Tibial nerve (tissue), 4 donors: Measurements from ENCODE around the gene TEX2. TPM values are rescaled to one million over a fixed set of nuclear protein-coding genes. Genes with fewer than 3 reads are reported as not detected.
A peak's percentile ranks its signal among the peaks of the same experiment; 100 is the strongest.
"Not testable (repeated sequence)": the region's sequence is repeated elsewhere in the genome, so short reads cannot be mapped to it uniquely, and the experiment has no call there.

Source experiments
- DNase-seq, 2 donors: peaks; one replicate each; pipeline ENCODE4 v3.0.0-alpha.2; 2019; ENCODE audit warnings: low spot score in 2 of 2
- H3K27ac ChIP-seq, 4 donors: fragments of 200-600 bp; sonication (generic) in 3 of 4; one replicate each; pipeline ENCODE4 v1.5.1; 2017 to 2019; ENCODE audit warnings: mild to moderate bottlenecking in 1 of 4
- H3K27me3 ChIP-seq, 2 donors: fragments of 200-600 bp; sonication (generic) in 1 of 2; one replicate each; pipeline versions ENCODE4 v1.5.1 to v1.6.0; 2017 to 2019
- H3K36me3 ChIP-seq, 3 donors: fragments of 200-600 bp; sonication (generic); one replicate each; pipeline ENCODE4 v1.5.1; 2018 to 2019
- H3K4me1 ChIP-seq, 4 donors: fragments of 200-600 bp; sonication (generic) in 3 of 4; one replicate each; pipeline ENCODE4 v1.5.1; 2017 to 2019
- H3K4me3 ChIP-seq, 4 donors: fragments of 200-600 bp; sonication (generic) in 3 of 4; one replicate each; pipeline ENCODE4 v1.5.1; 2017 to 2019; ENCODE audit warnings: mild to moderate bottlenecking in 1 of 4, moderate library complexity in 1 of 4
- H3K9me3 ChIP-seq, 4 donors: fragments of 200-600 bp; sonication (generic) in 3 of 4; one replicate each; pipeline ENCODE4 v1.5.1; 2017 to 2019
- EP300 ChIP-seq, 2 donors: sonication (generic); formaldehyde crosslinking; IDR thresholded peaks; one replicate each; pipeline ENCODE4 v1.6.1; 2017; ENCODE audit warnings: antibody characterized with exemption in 2 of 2, mild to moderate bottlenecking in 1 of 2
- POLR2A ChIP-seq, 2 donors: fragments of 450-650 bp; IDR thresholded peaks; one replicate each; pipeline ENCODE4 v1.6.1; 2017; ENCODE audit warnings: antibody characterized with exemption in 2 of 2, mild to moderate bottlenecking in 2 of 2, moderate library complexity in 2 of 2
- whole genome bisulfite sequencing, 2 donors: methylation state at CpG; one replicate each; pipeline ENCODE4 v1.1.5; 2018; 5-methylcytosine and 5-hydroxymethylcytosine counted together
- total RNA-seq, 4 donors: library from RNA; depleted of rRNA; stranded (reverse); fragments of >200 nt; gene quantifications; one replicate each; pipeline ENCODE4 v1.1.0, GENCODE V29; 2016
- TF ChIP-seq, protein P1 (sequence below), 5 experiments: fragments of 200-600 bp in 3 of 5; fragments of 450-650 bp in 2 of 5; sonication (generic) in 3 of 5; IDR thresholded peaks; one replicate each; pipeline ENCODE4 v1.5.1; 2016 to 2019; ENCODE audit warnings: antibody characterized with exemption in 5 of 5, mild to moderate bottlenecking in 3 of 5, moderate library complexity in 2 of 5

TEX2 gene
- total RNA-seq, 4 donors from 2014 or later: 32.6 to 110 (median 59.7) TPM

DNA sequence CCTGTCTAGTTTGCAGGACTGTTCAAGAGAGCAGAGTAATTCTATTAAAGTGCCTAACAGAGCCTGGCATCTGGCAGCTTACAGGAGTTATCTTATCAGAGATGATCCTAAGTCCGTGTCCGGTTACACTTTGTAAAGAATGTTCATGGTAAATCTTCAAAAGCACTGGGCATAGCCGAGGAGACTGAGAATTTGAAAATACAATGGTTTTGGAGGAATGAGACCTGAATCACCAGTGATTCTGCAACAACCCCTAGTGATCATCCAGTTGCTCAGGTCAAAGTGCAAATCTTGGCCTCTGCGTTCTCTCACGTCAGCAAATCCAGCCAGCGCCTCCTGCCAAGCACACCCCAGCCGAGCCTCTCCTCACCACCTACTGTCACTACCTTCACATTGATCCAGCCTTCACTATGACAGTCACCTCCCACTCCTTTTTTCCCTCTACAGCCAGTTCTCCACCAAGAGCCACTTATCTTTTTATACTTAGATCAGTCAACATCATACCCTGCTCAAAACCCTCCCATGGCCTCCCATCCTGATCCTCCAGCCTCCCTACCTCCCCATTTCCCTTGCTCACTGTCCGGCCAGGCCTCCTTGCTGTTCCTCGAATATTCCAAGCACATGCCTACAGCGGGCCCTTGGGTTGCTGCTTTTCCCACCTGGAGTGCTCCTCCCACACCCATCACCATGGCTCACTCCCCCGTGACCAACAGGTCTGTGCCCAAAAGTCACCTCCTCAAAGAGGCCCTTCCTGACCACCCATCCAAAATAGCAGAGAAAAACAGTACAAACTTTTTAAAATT is 75.8 kb downstream of the TEX2 start:
- peaks cover 0 to 25% (median 0%) of the 10 kb centered on the region in 3 donors for H3K36me3 ChIP-seq
- no peaks in the 10 kb centered on the region for H3K27me3 ChIP-seq
- peaks cover 0 to 9% (median 0%) of the 10 kb centered on the region in 4 donors for H3K4me1 ChIP-seq
- H3K4me3 ChIP-seq: no peak overlapping the region
- DNase-seq: no peak
- WGBS, 2 donors: 92 to 95% methylated on average over 11 of the region's 11 CpGs
- no peak for TF ChIP-seq POLR2A (IDR thresholded peaks at IDR 0.05)
- no peak for TF ChIP-seq EP300 (IDR thresholded peaks at IDR 0.05)
- TF ChIP-seq, protein P1, sequence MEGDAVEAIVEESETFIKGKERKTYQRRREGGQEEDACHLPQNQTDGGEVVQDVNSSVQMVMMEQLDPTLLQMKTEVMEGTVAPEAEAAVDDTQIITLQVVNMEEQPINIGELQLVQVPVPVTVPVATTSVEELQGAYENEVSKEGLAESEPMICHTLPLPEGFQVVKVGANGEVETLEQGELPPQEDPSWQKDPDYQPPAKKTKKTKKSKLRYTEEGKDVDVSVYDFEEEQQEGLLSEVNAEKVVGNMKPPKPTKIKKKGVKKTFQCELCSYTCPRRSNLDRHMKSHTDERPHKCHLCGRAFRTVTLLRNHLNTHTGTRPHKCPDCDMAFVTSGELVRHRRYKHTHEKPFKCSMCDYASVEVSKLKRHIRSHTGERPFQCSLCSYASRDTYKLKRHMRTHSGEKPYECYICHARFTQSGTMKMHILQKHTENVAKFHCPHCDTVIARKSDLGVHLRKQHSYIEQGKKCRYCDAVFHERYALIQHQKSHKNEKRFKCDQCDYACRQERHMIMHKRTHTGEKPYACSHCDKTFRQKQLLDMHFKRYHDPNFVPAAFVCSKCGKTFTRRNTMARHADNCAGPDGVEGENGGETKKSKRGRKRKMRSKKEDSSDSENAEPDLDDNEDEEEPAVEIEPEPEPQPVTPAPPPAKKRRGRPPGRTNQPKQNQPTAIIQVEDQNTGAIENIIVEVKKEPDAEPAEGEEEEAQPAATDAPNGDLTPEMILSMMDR (IDR thresholded peaks at IDR 0.05): no peak
- H3K27ac ChIP-seq: no peak overlapping the region
- H3K9me3 ChIP-seq: no peaks in the 10 kb centered on the region

DNA sequence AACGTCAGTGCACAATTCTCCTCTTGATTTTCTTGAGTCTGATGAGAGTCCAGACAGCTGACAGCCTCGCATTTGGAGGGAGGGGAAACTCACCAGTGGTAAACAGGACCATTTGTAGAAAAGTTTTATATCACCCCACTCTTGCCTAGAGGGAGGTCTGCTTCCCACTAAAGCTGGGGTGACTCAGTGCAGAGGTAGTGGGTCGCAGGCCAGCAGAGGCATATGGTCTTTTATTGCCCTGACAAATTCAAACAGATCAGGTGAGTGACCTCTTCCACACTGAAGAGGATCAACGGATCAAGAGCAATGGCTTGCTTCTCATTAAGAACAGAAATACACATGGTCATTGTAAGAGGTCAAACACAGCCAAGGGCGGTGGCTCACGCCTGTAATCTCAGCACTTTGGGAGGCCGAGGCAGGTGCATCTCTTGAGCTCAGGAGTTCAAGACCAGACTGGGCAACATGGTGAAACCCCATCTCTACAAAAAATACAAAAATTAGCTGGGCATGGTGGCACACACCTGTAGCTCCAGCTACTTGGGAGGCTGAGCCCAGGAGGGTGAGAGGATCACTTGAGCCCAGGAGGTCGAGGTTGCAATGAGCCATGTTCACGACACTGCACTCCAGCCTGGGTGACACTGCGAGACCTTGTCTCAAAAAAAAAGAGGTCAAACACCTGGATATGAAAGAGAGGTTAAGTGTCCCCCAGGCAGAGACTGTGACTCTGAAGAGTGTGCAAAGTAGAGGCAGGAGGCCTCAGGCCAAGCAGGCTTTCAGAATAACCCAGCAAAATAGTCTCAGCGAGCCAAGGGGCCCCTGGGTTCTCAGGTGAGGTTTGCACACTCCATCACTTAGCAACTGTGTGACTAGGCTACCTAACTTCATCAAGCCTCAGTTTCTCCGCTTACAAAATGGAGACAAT is 76.6 kb downstream of the TEX2 start:
- Histone ChIP-seq H3K27ac (peak overlapping the region in 1 of 4 donors; percentile 44), H3K4me1 (peaks cover 0 to 9% (median 0%) of the 10 kb centered on the region in 4 donors), H3K27me3 (no peaks in the 10 kb centered on the region), H3K4me3 (no peak overlapping the region), H3K36me3 (peaks cover 0 to 20% (median 0%) of the 10 kb centered on the region in 3 donors), H3K9me3 (no peaks in the 10 kb centered on the region)
- TF ChIP-seq POLR2A (IDR thresholded peaks at IDR 0.05) (no peak), EP300 (IDR thresholded peaks at IDR 0.05) (no peak)
- TF ChIP-seq, protein P1 (IDR thresholded peaks at IDR 0.05): no peak
- no peak for DNase-seq
- WGBS, 2 donors: 90 to 91% methylated on average over 12 of the region's 12 CpGs

DNA sequence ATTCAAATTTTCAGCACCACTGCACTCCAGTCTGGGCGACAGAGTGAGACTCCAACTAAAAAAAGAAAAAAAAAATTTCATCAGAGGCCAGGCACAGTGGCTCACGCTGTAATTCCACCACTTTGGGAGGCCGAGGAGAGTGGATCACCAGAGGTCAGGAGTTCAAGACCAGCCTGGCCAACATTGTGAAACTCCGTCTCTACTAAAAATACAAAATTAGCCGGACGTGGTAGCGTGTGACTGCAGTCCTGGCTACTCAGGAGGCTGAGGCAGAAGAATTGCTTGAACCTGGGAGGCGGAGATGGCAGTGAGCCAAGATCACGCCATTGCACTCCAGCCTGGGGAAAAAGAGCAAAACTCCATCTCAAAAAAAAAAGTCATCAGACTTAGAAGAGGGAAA is 77.5 kb downstream of the TEX2 start:
- H3K4me3 ChIP-seq, H3K27me3 ChIP-seq, H3K9me3 ChIP-seq: not testable (repeated sequence)
- Histone ChIP-seq H3K4me1 (peaks cover 0 to 11% (median 0%) of the 10 kb centered on the region in 4 donors), H3K27ac (peak overlapping the region in 1 of 4 donors; percentile 44), H3K36me3 (peaks cover 0 to 20% (median 0%) of the 10 kb centered on the region in 3 donors)
- TF ChIP-seq EP300 (IDR thresholded peaks at IDR 0.05): peak in 1 of 2 donors; percentile 66
- WGBS, 2 donors: 43 to 48% methylated on average over 9 of the region's 9 CpGs
- DNase-seq: peak in 1 of 2 donors; percentile 39

DNA sequence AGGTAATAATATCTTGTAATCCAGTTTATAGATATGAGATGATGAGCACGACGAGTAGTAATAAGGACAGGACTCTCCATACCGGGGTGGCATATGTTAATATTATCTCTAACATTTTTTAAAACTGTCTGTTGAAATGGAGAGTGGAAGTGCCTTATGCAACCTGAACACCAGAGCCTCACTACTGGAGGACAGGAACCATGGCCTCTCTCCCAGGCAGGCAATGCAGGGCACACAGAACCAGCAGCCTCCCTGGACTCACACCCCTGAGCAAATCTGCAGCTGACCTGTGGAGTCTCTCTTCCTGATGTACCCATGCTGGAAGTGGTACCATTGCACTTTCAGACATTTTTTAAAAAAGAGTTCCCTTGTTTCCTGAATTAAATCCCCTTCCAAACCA is 78.0 kb downstream of the TEX2 start:
- Histone ChIP-seq H3K27ac (peak overlapping the region in 1 of 4 donors; percentile 44), H3K4me1 (peaks cover 0 to 15% (median 0%) of the 10 kb centered on the region in 4 donors), H3K36me3 (peaks cover 0 to 20% (median 0%) of the 10 kb centered on the region in 3 donors), H3K9me3 (no peaks in the 10 kb centered on the region), H3K27me3 (no peaks in the 10 kb centered on the region), H3K4me3 (no peak overlapping the region)
- no peak for DNase-seq
- 95 to 96% methylated on average over 3 of the region's 3 CpGs for WGBS, 2 donors
- TF ChIP-seq POLR2A (IDR thresholded peaks at IDR 0.05) (no peak), EP300 (IDR thresholded peaks at IDR 0.05) (no peak)
- TF ChIP-seq, protein P1 (IDR thresholded peaks at IDR 0.05): no peak

DNA sequence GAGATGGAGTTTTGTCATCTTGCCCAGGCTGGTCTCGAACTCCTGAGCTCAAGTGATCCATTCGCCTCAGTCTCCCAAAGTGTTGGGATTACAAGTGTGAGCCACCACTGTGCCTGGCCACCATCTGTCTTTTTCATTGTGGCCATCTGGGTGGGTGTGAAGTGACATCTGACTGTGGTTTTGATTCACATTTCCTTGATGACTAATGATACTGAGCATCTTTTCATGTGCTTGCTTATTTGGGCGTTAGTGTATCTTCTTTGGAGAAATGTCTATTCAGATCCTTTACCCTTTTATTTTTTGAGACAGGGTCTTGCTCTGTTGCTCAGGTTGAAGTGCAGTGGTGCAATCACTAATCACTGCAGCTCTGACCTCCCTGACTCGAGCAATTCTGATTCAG is 79.2 kb downstream of the TEX2 start:
- no peak overlapping the region for H3K4me3 ChIP-seq
- H3K27me3 ChIP-seq: no peaks in the 10 kb centered on the region
- 87 to 90% methylated on average over 4 of the region's 4 CpGs for WGBS, 2 donors
- no peak for DNase-seq
- no peaks in the 10 kb centered on the region for H3K9me3 ChIP-seq
- H3K36me3 ChIP-seq: peaks cover 0 to 20% (median 0%) of the 10 kb centered on the region in 3 donors
- H3K27ac ChIP-seq: no peak overlapping the region
- TF ChIP-seq, protein P1 (IDR thresholded peaks at IDR 0.05): no peak
- TF ChIP-seq POLR2A (IDR thresholded peaks at IDR 0.05) (no peak), EP300 (IDR thresholded peaks at IDR 0.05) (no peak)
- peaks cover 0 to 24% (median 5%) of the 10 kb centered on the region in 4 donors for H3K4me1 ChIP-seq
